Adrenal gland (tissue), 12 donors: Measurements from ENCODE around the gene VAPA. TPM values are rescaled to one million over a fixed set of nuclear protein-coding genes. Genes with fewer than 3 reads are reported as not detected.

Source experiments
- DNase-seq, 7 donors: peaks; one replicate each; pipeline ENCODE4 v3.0.0-alpha.2; 2019 to 2020
- H3K27ac ChIP-seq, 5 donors: fragments of 200-600 bp; sonication (generic) in 4 of 5; 1 replicate in 3 of 5; 2 replicates in 2 of 5; pipeline versions ENCODE4 v1.5.1 to v1.8.0; 2016 to 2020; ENCODE audit warnings: mild to moderate bottlenecking in 1 of 5
- H3K27me3 ChIP-seq: fragments of 200-600 bp; 2 replicates; pipeline ENCODE4 v1.8.0; 2021
- H3K36me3 ChIP-seq, 2 donors: fragments of 200-600 bp; replicated peaks in 1 of 2; 1 replicate in 1 of 2; 2 replicates in 1 of 2; pipeline versions ENCODE4 v1.5.1 to v1.8.0; 2018 to 2022
- H3K4me1 ChIP-seq, 2 donors: fragments of 200-600 bp; replicated peaks in 1 of 2; 1 replicate in 1 of 2; 2 replicates in 1 of 2; pipeline versions ENCODE4 v1.5.1 to v1.8.0; 2018 to 2021
- H3K4me3 ChIP-seq, 4 donors: fragments of 200-600 bp; sonication (generic) in 3 of 4; one replicate each; pipeline ENCODE4 v1.5.1; 2016 to 2018
- H3K9me3 ChIP-seq, 3 donors: fragments of 200-600 bp; sonication (generic) in 1 of 3; replicated peaks in 1 of 3; 1 replicate in 2 of 3; 2 replicates in 1 of 3; pipeline versions ENCODE4 v1.5.1 to v1.8.0; 2016 to 2021
- POLR2A ChIP-seq, 2 donors: fragments of 450-650 bp; IDR thresholded peaks; one replicate each; pipeline ENCODE4 v1.6.1; 2017; ENCODE audit warnings: antibody characterized with exemption in 2 of 2, mild to moderate bottlenecking in 2 of 2, moderate library complexity in 1 of 2
- WGBS, 4 donors: extraction: QIAGEN DNeasy Blood & Tissue Kit in 2 of 4; methylation state at CpG; one replicate each; pipeline versions ENCODE4 v1.1.5 to v1.1.7; 2013 to 2017; 5-methylcytosine and 5-hydroxymethylcytosine counted together
- intact Hi-C, 2 donors: fragments of 100-400 bp; cut with DNase I; formaldehyde crosslinking; loops; one replicate each; pipeline versions ENCODE4 v1.14.1 to v1.15.0; 2022 to 2023
- polyA plus RNA-seq, 3 donors: library from polyadenylated mRNA; stranded (reverse); fragments of 200-250 nt in 2 of 3; fragments of 350-450 nt in 1 of 3; fragmentation: Illumina TruSeq in 1 of 3; extraction: RNeasy Lipid Tissue Mini Kit (QIAGEN cat#74804) in 1 of 3; gene quantifications; one replicate each; pipeline ENCODE4 v1.2.3, GENCODE V29; 2013 to 2014
- small RNA-seq, 2 donors: library from RNA; depleted of rRNA; stranded (forward); fragments of <200 nt; gene quantifications; one replicate each; pipeline ENCODE3, GENCODE V24; 2016
- total RNA-seq, 9 donors: library from RNA; depleted of rRNA in 4 of 9; stranded (reverse); fragments of >200 nt in 4 of 9; fragments of 120-200 nt in 1 of 9; fragmentation: NEBNext Ultra II Directional in 1 of 9; extraction: Animal tissue kit (Norgen Biotek cat#: 25700) in 1 of 9; gene quantifications; one replicate each; pipeline versions ENCODE4 v1.1.0 to v1.2.4, GENCODE V29; 2013 to 2023
- TF ChIP-seq, protein P1 (sequence below), 6 experiments: fragments of 450-650 bp in 4 of 6; fragments of 200-600 bp in 2 of 6; sonication (generic) in 1 of 6; IDR thresholded peaks; 1 replicate in 5 of 6; 2 replicates in 1 of 6; pipeline versions ENCODE4 v1.5.1 to v1.8.0; 2016 to 2021; ENCODE audit warnings: antibody characterized with exemption in 6 of 6, mild to moderate bottlenecking in 2 of 6, moderate library complexity in 1 of 6
- donor health status: healthy with polysubstance abuse.
- donor health status: Bipolar disorder and iron deficiency.
- donor health status: DM: yes; HTN: yes; CAD: no.
- donor health status: DM: no; HTN: no; CAD: no.
- donor health status: DM: no; HTN: no; CAD: no.
- donor health status: DM: yes; HTN: yes; CAD: no.

The VAPA gene
- total and polyA plus RNA-seq, 12 donors: 71.3 to 900 (median 436) TPM

DNA sequence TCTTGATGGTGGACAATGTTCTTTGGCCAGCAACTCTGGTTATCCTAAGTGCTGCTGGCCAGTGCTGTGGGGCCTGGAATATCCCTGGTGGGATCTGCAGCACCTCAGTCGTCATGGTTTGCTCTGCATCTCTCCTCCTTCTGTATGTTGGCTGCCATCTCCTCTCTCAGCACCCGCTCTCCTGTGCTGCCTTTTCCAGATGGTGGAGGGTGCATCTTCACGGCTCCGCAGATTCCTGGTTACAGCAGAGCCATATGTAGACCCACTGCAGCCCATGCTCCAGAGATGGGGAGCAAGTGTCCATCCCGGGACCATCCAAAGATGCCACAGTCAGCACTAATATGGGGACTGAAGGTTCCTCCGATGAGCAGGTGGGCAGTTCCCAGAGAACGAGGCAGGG, 90.0 kb downstream of the VAPA start:
- Histone ChIP-seq H3K27me3 (no peaks in the 10 kb centered on the region), H3K4me1 (no peaks in the 10 kb centered on the region), H3K4me3 (no peak overlapping the region), H3K27ac (no peak overlapping the region), H3K9me3 (peaks cover 0 to 3% (median 0%) of the 10 kb centered on the region in 3 donors), H3K36me3 (no peaks in the 10 kb centered on the region)
- TF ChIP-seq POLR2A (IDR thresholded peaks at IDR 0.05): no peak
- TF ChIP-seq, protein P1, sequence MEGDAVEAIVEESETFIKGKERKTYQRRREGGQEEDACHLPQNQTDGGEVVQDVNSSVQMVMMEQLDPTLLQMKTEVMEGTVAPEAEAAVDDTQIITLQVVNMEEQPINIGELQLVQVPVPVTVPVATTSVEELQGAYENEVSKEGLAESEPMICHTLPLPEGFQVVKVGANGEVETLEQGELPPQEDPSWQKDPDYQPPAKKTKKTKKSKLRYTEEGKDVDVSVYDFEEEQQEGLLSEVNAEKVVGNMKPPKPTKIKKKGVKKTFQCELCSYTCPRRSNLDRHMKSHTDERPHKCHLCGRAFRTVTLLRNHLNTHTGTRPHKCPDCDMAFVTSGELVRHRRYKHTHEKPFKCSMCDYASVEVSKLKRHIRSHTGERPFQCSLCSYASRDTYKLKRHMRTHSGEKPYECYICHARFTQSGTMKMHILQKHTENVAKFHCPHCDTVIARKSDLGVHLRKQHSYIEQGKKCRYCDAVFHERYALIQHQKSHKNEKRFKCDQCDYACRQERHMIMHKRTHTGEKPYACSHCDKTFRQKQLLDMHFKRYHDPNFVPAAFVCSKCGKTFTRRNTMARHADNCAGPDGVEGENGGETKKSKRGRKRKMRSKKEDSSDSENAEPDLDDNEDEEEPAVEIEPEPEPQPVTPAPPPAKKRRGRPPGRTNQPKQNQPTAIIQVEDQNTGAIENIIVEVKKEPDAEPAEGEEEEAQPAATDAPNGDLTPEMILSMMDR (IDR thresholded peaks at IDR 0.05): no peak
- intact Hi-C loops: no loop called here
- DNase-seq: no peak
- WGBS, 4 donors: 82 to 90% (median 87%) methylated on average over 4 to 7 of the region's 7 CpGs

DNA sequence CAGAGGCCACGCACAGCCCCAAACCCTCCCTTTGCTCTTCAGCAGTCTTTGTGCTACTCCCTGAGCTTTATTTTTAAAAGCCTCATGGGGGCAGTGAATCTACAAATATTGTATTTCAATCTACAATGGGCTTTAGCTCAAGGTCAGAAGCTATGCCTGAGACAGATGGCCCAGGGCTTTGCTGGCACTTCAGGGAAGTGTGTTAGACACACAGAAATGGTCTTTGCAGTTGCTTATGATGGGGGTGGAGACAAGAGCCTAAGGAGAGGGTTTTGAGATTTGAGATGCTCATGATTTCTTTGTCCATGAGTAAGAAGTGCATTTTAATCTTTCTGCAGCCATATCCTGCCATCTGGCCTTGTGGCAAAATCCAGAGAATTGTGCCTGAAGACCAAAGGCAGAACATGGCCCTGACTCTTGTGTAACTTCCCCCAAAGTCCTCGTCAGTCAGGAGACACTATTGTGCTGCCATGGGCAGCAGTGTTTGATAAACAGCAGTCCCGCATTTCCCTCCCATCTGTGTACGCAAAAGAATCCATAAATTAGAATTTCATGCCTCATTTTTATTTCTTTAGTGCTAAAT, 92.6 kb downstream of the VAPA start:
- DNase-seq: peak in 4 of 7 donors; percentile 16 to 38 (median 26)
- intact Hi-C loops: no loop called here
- Histone ChIP-seq H3K27me3 (no peaks in the 10 kb centered on the region), H3K36me3 (no peaks in the 10 kb centered on the region), H3K4me3 (no peak overlapping the region), H3K9me3 (no peaks in the 10 kb centered on the region), H3K27ac (no peak overlapping the region), H3K4me1 (no peaks in the 10 kb centered on the region)
- WGBS, 4 donors: 51 to 61% (median 54%) methylated on average over 4 of the region's 4 CpGs
- no peak for TF ChIP-seq POLR2A (IDR thresholded peaks at IDR 0.05)
- TF ChIP-seq, protein P1 (IDR thresholded peaks at IDR 0.05): peak in 4 of 6 experiments; percentile 24 to 39 (median 30)

DNA sequence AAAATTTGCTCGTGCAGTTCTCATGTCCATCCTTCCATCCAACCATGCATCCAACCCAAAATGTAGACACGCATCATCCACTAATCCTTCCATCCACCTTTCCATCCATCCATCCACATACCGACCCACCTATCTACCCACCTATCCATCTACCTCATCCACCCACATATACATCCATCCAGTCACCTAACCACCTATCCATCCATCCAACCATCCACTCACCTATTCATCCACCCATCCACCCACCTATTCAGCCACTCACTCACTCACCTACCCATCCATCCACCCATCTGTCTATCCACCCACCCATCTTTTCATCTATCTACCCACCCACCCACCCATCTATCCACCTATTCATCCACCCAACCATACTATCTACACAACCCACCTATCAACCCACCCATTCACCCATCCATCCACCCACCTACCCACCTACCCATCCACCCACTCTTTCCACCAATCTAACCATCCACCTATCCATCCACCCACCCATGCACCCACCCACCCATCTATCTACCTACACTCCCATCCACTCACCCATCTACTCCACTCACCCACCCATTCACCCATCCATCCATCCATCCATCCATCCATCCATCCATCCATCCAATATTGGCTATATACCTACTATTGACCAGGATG, 94.3 kb downstream of the VAPA start:
- H3K4me3 ChIP-seq: no peak overlapping the region
- TF ChIP-seq, protein P1 (IDR thresholded peaks at IDR 0.05): no peak
- no peak for TF ChIP-seq POLR2A (IDR thresholded peaks at IDR 0.05)
- intact Hi-C loops: no loop called here
- H3K36me3 ChIP-seq: no peaks in the 10 kb centered on the region
- H3K9me3 ChIP-seq: no peaks in the 10 kb centered on the region
- H3K27me3 ChIP-seq: no peaks in the 10 kb centered on the region
- peak in 1 of 7 donors; percentile 3 for DNase-seq
- no peak overlapping the region for H3K27ac ChIP-seq
- no peaks in the 10 kb centered on the region for H3K4me1 ChIP-seq
- 94 to 97% (median 97%) methylated on average over 3 of the region's 3 CpGs for WGBS, 4 donors

Small RNAs within 50 kb of the gene (small RNA-seq; reads per million reads assigned to genes)
- gene RNA5SP450: 4.9 to 12.8 reads per million in 2 donors

Other genes with a start within 250 kb of the VAPA start
- gene RAB31, start 205.7 kb upstream of the VAPA start, total RNA-seq: 100 to 1,000 TPM in 8 of 9 donors, 10 to 100 TPM in 1; 79.2 to 365 (median 143) TPM
- 100 to 1,000 TPM in 1 of 3 donors, 10 to 100 TPM in 2; 46.6 to 130 (median 57.0) TPM for gene RAB31, start 205.7 kb upstream of the VAPA start, polyA plus RNA-seq
- gene TXNDC2, start 28.0 kb upstream of the VAPA start, total RNA-seq: under 1 TPM in 6 of 9 donors, not detected in 3; 0.08 to 0.43 (median 0.23) TPM
- gene TXNDC2, start 28.0 kb upstream of the VAPA start, polyA plus RNA-seq: under 1 TPM in 1 of 3 donors, not detected in 2; 0.22 TPM